Common myeloid progenitor, CD34-positive (primary cell): ENCODE results near the gene SBF2.

Experiments
- CTCF ChIA-PET: fragments of 350-600 bp; sonication (Branson Sonifier 250); formaldehyde crosslinking; loops from one replicate; lab custom pipeline; 2021; ENCODE audit warnings: antibody characterized with exemption; lab: Charles Lee
- POLR2A ChIA-PET: fragments of 350-600 bp; sonication (Branson Sonifier 250); formaldehyde crosslinking; loops from one replicate; lab custom pipeline; 2021; ENCODE audit warnings: antibody characterized with exemption; lab: Charles Lee
- DNase-seq, 3 donors: peaks; one replicate each; pipeline versions ENCODE4 v3.0.0 to v3.0.0-alpha.2; 2013
- H3K27ac ChIP-seq, 2 experiments: 1 replicate in 1 of 2; 2 replicates in 1 of 2; pipeline ENCODE4 v1.7.0; 2013; ENCODE audit warnings: inconsistent platforms in 2 of 2, low read length in 2 of 2, mild to moderate bottlenecking in 2 of 2, low read depth in 1 of 2, moderate library complexity in 1 of 2; ENCODE audit not compliant: severe bottlenecking in 2 of 2, insufficient read depth in 1 of 2, poor library complexity in 1 of 2
- H3K27me3 ChIP-seq, 5 experiments: replicated peaks in 2 of 5; 1 replicate in 3 of 5; 2 replicates in 2 of 5; pipeline versions ENCODE4 v1.6.1 to v1.7.0; 2013; ENCODE audit warnings: low read length in 4 of 5, mild to moderate bottlenecking in 2 of 5, moderate library complexity in 2 of 5, inconsistent platforms in 1 of 5; ENCODE audit not compliant: insufficient read depth in 5 of 5, control insufficient read depth in 4 of 5
- H3K36me3 ChIP-seq, 4 experiments: 1 replicate in 2 of 4; 2 replicates in 2 of 4; pipeline versions ENCODE4 v1.6.1 to v1.7.0; 2013; ENCODE audit warnings: low read length in 3 of 4, control low read depth in 1 of 4, mild to moderate bottlenecking in 1 of 4; ENCODE audit not compliant: control insufficient read depth in 4 of 4, insufficient read depth in 4 of 4
- H3K4me1 ChIP-seq, 4 experiments: 1 replicate in 3 of 4; 2 replicates in 1 of 4; pipeline versions ENCODE4 v1.6.1 to v1.7.1; 2013; ENCODE audit warnings: low read length in 3 of 4, mild to moderate bottlenecking in 3 of 4, control low read depth in 1 of 4, inconsistent platforms in 1 of 4, moderate library complexity in 1 of 4; ENCODE audit not compliant: control insufficient read depth in 4 of 4, insufficient read depth in 4 of 4; ENCODE audit errors: control extremely low read depth in 1 of 4
- H3K4me3 ChIP-seq, 7 experiments: 1 replicate in 4 of 7; 2 replicates in 3 of 7; pipeline versions ENCODE4 v1.5.1 to v1.7.0; 2013; ENCODE audit warnings: mild to moderate bottlenecking in 7 of 7, low read length in 6 of 7, moderate library complexity in 6 of 7, inconsistent platforms in 2 of 7, low read depth in 2 of 7, control low read depth in 1 of 7; ENCODE audit not compliant: insufficient read depth in 4 of 7, control insufficient read depth in 1 of 7; ENCODE audit errors: extremely low read depth in 1 of 7
- H3K9me3 ChIP-seq, 5 experiments: 1 replicate in 4 of 5; 2 replicates in 1 of 5; pipeline versions ENCODE4 v1.6.1 to v1.7.1; 2013; ENCODE audit warnings: low read length in 4 of 5, mild to moderate bottlenecking in 2 of 5, inconsistent platforms in 1 of 5, low read depth in 1 of 5, moderate library complexity in 1 of 5; ENCODE audit not compliant: control insufficient read depth in 4 of 5, insufficient read depth in 2 of 5; ENCODE audit errors: control extremely low read depth in 1 of 5
- WGBS: methylation state at CpG from one replicate; pipeline ENCODE4 v1.1.5; 2013; ENCODE audit not compliant: insufficient coverage; 5-methylcytosine and 5-hydroxymethylcytosine counted together

Gene SBF2

DNA sequence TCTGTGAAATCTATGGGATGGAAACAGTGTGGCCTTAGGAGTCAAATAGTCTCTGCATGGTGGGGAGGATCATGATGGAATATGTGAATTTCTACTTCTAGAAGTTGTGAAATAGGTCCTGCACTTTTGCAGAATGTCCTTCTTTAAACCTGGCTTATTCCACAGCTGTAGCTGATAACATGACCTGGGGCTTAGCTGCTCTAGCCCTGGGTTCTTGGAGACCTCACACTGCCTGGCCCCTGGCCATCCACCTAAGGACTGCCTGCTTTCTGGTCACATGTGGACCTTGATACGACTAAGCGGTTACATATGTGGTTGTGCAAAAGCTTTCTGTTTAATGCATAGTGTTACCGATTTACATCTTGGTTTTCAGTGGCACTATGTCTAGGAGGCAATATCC lies 541.9 kb downstream of the SBF2 start:
- Histone ChIP-seq H3K4me1 (peaks cover 5 to 56% (median 24%) of the 10 kb centered on the region in 4 experiments), H3K27me3 (no peaks in the 10 kb centered on the region), H3K4me3 (no peak overlapping the region), H3K9me3 (no peaks in the 10 kb centered on the region), H3K36me3 (peaks cover 0 to 46% (median 11%) of the 10 kb centered on the region in 4 experiments), H3K27ac (no peak overlapping the region)
- ChIA-PET CTCF (interaction anchor here (0.8 to 1.0 kb wide), 2 partner anchors 117 to 139 kb away, joined by 3 read pairs; no protein-coding TSS in a partner anchor), POLR2A (no interaction called here)
- DNase-seq = no peak
- 90% methylated on average over 3 of the region's 3 CpGs for WGBS

DNA sequence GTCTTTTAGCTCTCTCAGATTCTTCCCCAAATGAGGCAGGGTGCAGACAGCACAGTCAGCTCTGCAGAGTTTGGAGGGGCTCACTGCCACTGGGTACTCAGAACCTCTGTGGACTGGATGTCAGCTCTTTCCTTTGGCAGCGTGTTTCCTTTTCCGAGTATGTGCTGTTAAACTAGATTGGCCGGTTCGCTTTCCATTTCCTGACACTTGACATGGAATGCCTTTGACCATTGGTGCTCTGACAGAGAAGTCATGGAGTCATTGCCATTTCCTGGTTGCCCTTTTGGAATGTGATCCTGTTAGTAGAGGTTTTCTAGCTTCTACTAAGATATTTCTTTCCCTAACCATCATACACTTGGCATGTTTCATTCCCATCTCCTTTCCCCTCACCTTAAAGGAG lies 543.5 kb downstream of the SBF2 start:
- H3K27me3 ChIP-seq = no peaks in the 10 kb centered on the region
- no peak overlapping the region for H3K4me3 ChIP-seq
- ChIA-PET CTCF (interaction anchor here (0.8 to 8.0 kb wide), 13 partner anchors 8 to 217 kb away, joined by 3 to 80 read pairs (median 8); no protein-coding TSS in a partner anchor), POLR2A (interaction anchor here (0.7 kb wide), 1 partner anchor 103 kb away, joined by 3 read pairs; no protein-coding TSS in a partner anchor)
- H3K36me3 ChIP-seq = peaks cover 0 to 59% (median 11%) of the 10 kb centered on the region in 4 experiments
- no peak for DNase-seq
- peaks cover 2 to 55% (median 19%) of the 10 kb centered on the region in 4 experiments for H3K4me1 ChIP-seq
- no peak overlapping the region for H3K27ac ChIP-seq
- WGBS = 87% methylated on average over 3 of the region's 4 CpGs
- no peaks in the 10 kb centered on the region for H3K9me3 ChIP-seq

DNA sequence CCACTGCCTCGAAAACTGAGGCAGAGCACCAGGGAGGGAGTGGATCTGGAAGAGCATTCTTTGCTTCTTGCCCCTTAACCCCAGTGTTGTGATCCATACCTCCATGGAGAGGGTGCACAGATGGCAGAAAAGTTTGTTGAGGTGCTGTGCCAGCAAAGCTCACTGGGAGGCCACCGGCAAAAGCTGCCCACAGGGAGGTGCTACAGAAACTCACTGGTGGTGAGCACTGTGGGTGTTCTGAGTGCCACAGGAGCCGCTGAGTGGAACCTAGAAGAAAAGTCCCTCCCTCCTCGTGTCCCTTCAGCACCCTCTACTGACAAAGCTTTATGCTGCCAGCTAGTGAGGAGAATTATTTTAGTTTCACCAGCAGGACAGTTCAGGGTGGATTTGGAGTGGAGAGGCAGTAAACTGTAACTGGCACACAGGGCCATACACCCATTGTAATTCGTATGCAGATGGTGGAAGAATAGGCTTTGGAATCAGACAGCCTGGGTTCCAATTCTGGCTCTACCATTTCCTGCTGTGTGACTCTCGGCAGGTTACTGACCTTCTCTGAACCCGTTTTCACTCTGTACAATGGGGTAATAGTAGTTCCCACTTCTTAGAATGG lies 545.6 kb downstream of the SBF2 start:
- no peaks in the 10 kb centered on the region for H3K9me3 ChIP-seq
- no peaks in the 10 kb centered on the region for H3K27me3 ChIP-seq
- H3K4me3 ChIP-seq = no peak overlapping the region
- POLR2A ChIA-PET = interaction anchor here (1.2 kb wide), 1 partner anchor 135 kb away, joined by 6 read pairs; no protein-coding TSS in a partner anchor
- CTCF ChIA-PET = interaction anchor here (0.6 to 8.0 kb wide), 42 partner anchors 9 to 555 kb away, joined by 3 to 80 read pairs (median 6); partner anchors contain the start of gene WEE1
- WGBS = 64% methylated on average over 4 of the region's 7 CpGs
- H3K27ac ChIP-seq = no peak overlapping the region
- peaks cover 3 to 57% (median 21%) of the 10 kb centered on the region in 4 experiments for H3K4me1 ChIP-seq
- peaks cover 0 to 63% (median 11%) of the 10 kb centered on the region in 4 experiments for H3K36me3 ChIP-seq
- DNase-seq = peak; percentile 85 to 92 (median 91)

DNA sequence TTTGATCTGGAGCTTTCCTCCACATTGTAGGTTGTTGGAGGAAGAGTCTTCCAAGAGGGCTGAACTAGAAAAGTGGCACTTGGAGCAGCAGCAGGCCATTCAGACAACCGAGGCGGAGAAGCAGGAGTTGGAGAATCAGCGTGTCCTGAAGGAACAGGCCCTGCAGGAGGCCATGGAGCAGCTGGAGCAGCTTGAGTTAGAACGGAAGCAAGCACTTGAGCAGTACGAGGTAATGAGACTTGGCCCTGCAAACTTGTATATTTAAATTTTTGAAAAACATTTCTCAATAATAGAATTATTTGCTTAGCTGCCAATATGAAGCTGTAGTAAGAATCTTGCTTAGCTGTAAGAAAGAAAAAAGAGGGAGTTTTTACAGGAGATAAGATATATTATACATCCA lies 546.2 kb downstream of the SBF2 start:
- no peaks in the 10 kb centered on the region for H3K9me3 ChIP-seq
- WGBS = 95% methylated on average over 3 of the region's 5 CpGs
- H3K4me3 ChIP-seq = no peak overlapping the region
- DNase-seq = no peak
- ChIA-PET POLR2A (no interaction called here), CTCF (interaction anchor here (0.8 to 8.0 kb wide), 38 partner anchors 9 to 555 kb away, joined by 3 to 80 read pairs (median 6); partner anchors contain the start of gene WEE1)
- no peak overlapping the region for H3K27ac ChIP-seq
- peaks cover 3 to 51% (median 21%) of the 10 kb centered on the region in 4 experiments for H3K4me1 ChIP-seq
- H3K36me3 ChIP-seq = peaks cover 0 to 63% (median 11%) of the 10 kb centered on the region in 4 experiments
- no peaks in the 10 kb centered on the region for H3K27me3 ChIP-seq

DNA sequence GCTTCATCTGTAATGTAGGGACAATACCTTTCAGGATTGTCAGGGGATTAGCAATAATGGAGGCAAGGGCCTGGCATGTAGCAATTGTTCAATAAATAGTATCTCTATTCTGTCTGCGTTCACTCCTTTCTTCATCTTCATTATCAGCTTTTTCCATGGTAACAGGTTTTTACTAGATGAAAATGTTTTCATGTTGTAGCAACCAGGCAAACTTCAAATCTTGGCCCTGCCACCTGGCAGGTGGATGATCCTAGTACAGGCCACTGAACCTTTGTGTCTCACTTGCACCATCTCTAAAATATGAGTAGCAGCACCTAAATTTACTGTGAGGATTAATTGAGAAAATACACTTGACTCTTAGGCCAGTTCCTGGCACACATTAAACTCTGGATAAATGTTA lies 546.8 kb downstream of the SBF2 start:
- POLR2A ChIA-PET = no interaction called here
- peaks cover 3 to 46% (median 21%) of the 10 kb centered on the region in 4 experiments for H3K4me1 ChIP-seq
- WGBS = 100% methylated on average over 1 of the region's 1 CpG
- H3K9me3 ChIP-seq = no peaks in the 10 kb centered on the region
- CTCF ChIA-PET = interaction anchor here (0.7 to 8.0 kb wide), 31 partner anchors 8 to 556 kb away, joined by 3 to 80 read pairs (median 7); partner anchors contain the start of gene WEE1
- H3K27me3 ChIP-seq = no peaks in the 10 kb centered on the region
- no peak overlapping the region for H3K27ac ChIP-seq
- H3K36me3 ChIP-seq = peaks cover 0 to 66% (median 12%) of the 10 kb centered on the region in 4 experiments
- H3K4me3 ChIP-seq = no peak overlapping the region
- no peak for DNase-seq

DNA sequence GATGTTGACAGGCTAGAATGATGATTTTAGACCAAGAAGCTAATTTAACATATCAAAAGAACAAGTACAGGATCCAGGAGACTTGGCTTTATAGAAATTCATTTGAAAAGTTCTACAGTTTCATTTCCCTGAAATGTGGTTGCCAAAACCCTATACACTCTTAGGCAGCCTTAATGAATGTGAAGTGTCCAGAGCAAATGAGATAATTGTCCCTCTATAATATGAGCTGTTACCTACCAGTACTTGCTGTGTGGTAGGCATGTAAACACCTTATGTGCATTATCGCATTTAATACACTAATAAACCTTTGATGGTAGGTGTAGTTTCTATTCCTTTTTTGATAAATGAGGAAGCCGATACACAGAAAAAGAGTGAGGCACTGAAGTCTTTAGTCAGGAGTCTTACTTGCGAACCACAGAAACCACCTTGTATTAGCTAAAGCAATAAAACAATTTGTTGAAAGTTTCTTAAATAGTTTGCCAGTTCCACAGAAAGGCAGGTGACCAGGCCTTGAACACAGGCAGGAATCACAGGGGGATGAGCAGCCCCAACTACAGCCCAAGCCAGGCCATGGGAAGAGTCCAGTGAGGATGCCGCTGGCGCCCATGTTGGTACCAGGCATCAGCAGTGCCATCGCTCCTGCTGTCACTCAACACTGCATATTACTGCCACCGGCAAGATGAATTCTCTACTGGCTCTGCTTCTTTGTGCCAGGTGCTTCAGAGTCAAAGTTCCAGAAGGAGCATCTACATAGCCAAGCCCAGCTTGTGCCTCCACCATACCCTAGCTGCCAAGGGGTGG lies 548.4 kb downstream of the SBF2 start:
- peak overlapping the region in 1 of 2 experiments; percentile 27 for H3K27ac ChIP-seq
- POLR2A ChIA-PET = no interaction called here
- peak overlapping the region in 2 of 7 experiments; percentile 1 to 37 for H3K4me3 ChIP-seq
- H3K4me1 ChIP-seq = peaks cover 3 to 43% (median 21%) of the 10 kb centered on the region in 4 experiments
- 77% methylated on average over 5 of the region's 7 CpGs for WGBS
- DNase-seq = peak in 2 of 3 donors; percentile 67 to 77
- CTCF ChIA-PET = interaction anchor here (0.8 to 8.0 kb wide), 10 partner anchors 9 to 467 kb away, joined by 3 to 80 read pairs (median 4); no protein-coding TSS in a partner anchor
- peaks cover 1 to 68% (median 16%) of the 10 kb centered on the region in 4 experiments for H3K36me3 ChIP-seq
- H3K9me3 ChIP-seq = no peaks in the 10 kb centered on the region
- no peaks in the 10 kb centered on the region for H3K27me3 ChIP-seq
